AG04450 (cell line): ENCODE data around the gene ZCCHC3. TPM values are rescaled to one million over a fixed set of nuclear protein-coding genes. Genes with fewer than 3 reads are reported as not detected.

Experiments used
- CTCF ChIA-PET: fragments of 300-600, 350-600 bp; formaldehyde crosslinking; extraction: SDS; loops from one replicate; lab custom pipeline; 2022; ENCODE audit warnings: antibody characterized with exemption, inconsistent platforms; lab: Charles Lee
- POLR2A ChIA-PET: fragments of 350-600 bp; formaldehyde crosslinking; extraction: SDS; loops from one replicate; lab custom pipeline; 2021; ENCODE audit warnings: antibody characterized with exemption, inconsistent platforms; lab: Yijun Ruan, JAX
- DNase-seq: peaks from one replicate; pipeline ENCODE4 v3.0.0-alpha.2; 2011; ENCODE audit warnings: low read depth, low spot score
- H3K27ac ChIP-seq: one replicate; pipeline ENCODE4 v1.5.1; 2012; ENCODE audit warnings: low read depth, low read length, control low read depth
- H3K27me3 ChIP-seq: one replicate; pipeline ENCODE4 v1.6.0; 2012; ENCODE audit warnings: low read length; ENCODE audit not compliant: control insufficient read depth, insufficient read depth
- H3K4me3 ChIP-seq: 2 replicates; pipeline ENCODE4 v1.5.1; 2011; ENCODE audit warnings: mild to moderate bottlenecking, low read depth, low read length, control low read depth
- H3K9me3 ChIP-seq: 2 replicates; pipeline ENCODE4 v1.5.1; 2012; ENCODE audit warnings: low read length; ENCODE audit not compliant: control insufficient read depth, insufficient read depth
- CTCF ChIP-seq: IDR thresholded peaks from 2 replicates; pipeline ENCODE4 v1.5.1; 2011; ENCODE audit warnings: low read depth, low read length, control low read depth, inconsistent platforms
- polyA plus RNA-seq: library from polyadenylated mRNA; depleted of rRNA; stranded (reverse); fragments of >200 nt; gene quantifications from 2 replicates; pipeline ENCODE4 v1.2.3, GENCODE V29; 2011

ZCCHC3 gene
- polyA plus RNA-seq, 1 experiment: 15.4 TPM

- no peaks in the 10 kb centered on the region for H3K27me3 ChIP-seq
- POLR2A ChIA-PET: interaction anchor here (0.5 to 2.0 kb wide), 7 partner anchors 14 to 49 kb away, joined by 3 to 9 read pairs (median 3); partner anchors contain the start of genes NRSN2 and SOX12
- TF ChIP-seq CTCF: no peak
- CTCF ChIA-PET: no interaction called here
- H3K27ac ChIP-seq: peak overlapping the region; percentile 81
- DNase-seq: no peak
- H3K9me3 ChIP-seq: peaks cover 5% of the 10 kb centered on the region; the same call in 1 of the 2 replicates
- H3K4me3 ChIP-seq: peak overlapping the region; percentile 99
Measured at GRCh38 chr20:297925-298775, 780 bp downstream of the ZCCHC3 start.

- Histone ChIP-seq H3K4me3 (peak overlapping the region; percentile 99), H3K9me3 (peaks cover 5% of the 10 kb centered on the region; the same call in 1 of the 2 replicates), H3K27me3 (no peaks in the 10 kb centered on the region), H3K27ac (no peak overlapping the region)
- ChIA-PET POLR2A (interaction anchor here (1.1 to 2.0 kb wide), 4 partner anchors 18 to 49 kb away, joined by 3 to 9 read pairs (median 4); partner anchors contain the start of genes NRSN2 and SOX12), CTCF (interaction anchor here (1.3 kb wide), 1 partner anchor 33 kb away, joined by 4 read pairs; no protein-coding TSS in a partner anchor)
- no peak for TF ChIP-seq CTCF
- DNase-seq: no peak
Measured at GRCh38 chr20:298776-299391, 1.5 kb downstream of the ZCCHC3 start.

GRCh38 chr20:300345-300990, 3.1 kb downstream of the ZCCHC3 start:
- Histone ChIP-seq H3K4me3 (peak overlapping the region; percentile 99), H3K27ac (peak overlapping the region; percentile 52), H3K27me3 (no peaks in the 10 kb centered on the region), H3K9me3 (peaks cover 5% of the 10 kb centered on the region; the same call in 1 of the 2 replicates)
- no peak for TF ChIP-seq CTCF
- CTCF ChIA-PET: interaction anchor here (1.3 to 1.4 kb wide), 3 partner anchors 23 to 34 kb away, joined by 4 to 7 read pairs (median 5); no protein-coding TSS in a partner anchor
- POLR2A ChIA-PET: interaction anchor here (1.0 to 1.5 kb wide), 3 partner anchors 9 to 30 kb away, joined by 3 to 6 read pairs (median 3); no protein-coding TSS in a partner anchor
- no peak for DNase-seq

GRCh38 chr20:301886-302848, 4.8 kb downstream of the ZCCHC3 start:
- Histone ChIP-seq H3K4me3 (no peak overlapping the region), H3K9me3 (peaks cover 5% of the 10 kb centered on the region; the same call in 1 of the 2 replicates), H3K27me3 (no peaks in the 10 kb centered on the region), H3K27ac (no peak overlapping the region)
- no peak for DNase-seq
- CTCF ChIA-PET: no interaction called here
- TF ChIP-seq CTCF: no peak
- POLR2A ChIA-PET: no interaction called here
